ENCODE measurements around the gene SSH3.

The SSH3 gene

GRCh38 chr11:67337257-67337656 is 33.9 kb downstream of the SSH3 start:
- no peak for TF ChIP-seq TAF1 (IDR thresholded peaks at IDR 0.05; ENCODE audit: low read depth)

- no peak for TF ChIP-seq NFIC (IDR thresholded peaks at IDR 0.05)
Observed at GRCh38 chr11:67344264-67344663, 40.9 kb downstream of the SSH3 start.

- no peak for TF ChIP-seq EGR1 (IDR thresholded peaks at IDR 0.05)
- TF ChIP-seq FOXM1 (IDR thresholded peaks at IDR 0.05; ENCODE audit: borderline replicate concordance, low read depth), result no peak
- TF ChIP-seq TCF12 (IDR thresholded peaks at IDR 0.05; ENCODE audit: low read depth), result no peak
- TF ChIP-seq TEAD4 (IDR thresholded peaks at IDR 0.05), result no peak
- TF ChIP-seq NFIC (IDR thresholded peaks at IDR 0.05), result no peak
- no peak for TF ChIP-seq ZBTB7A (IDR thresholded peaks at IDR 0.05; ENCODE audit: low read depth)
- TF ChIP-seq YY1 (IDR thresholded peaks at IDR 0.05; ENCODE audit: low read depth), result no peak
- no peak for TF ChIP-seq RAD21 (IDR thresholded peaks at IDR 0.05; ENCODE audit: low read depth)
- TF ChIP-seq CEBPB (IDR thresholded peaks at IDR 0.05), result no peak
- TF ChIP-seq CREB1 (IDR thresholded peaks at IDR 0.05; ENCODE audit: low read depth), result no peak
- TF ChIP-seq USF1 (IDR thresholded peaks at IDR 0.05), result no peak
Observed at GRCh38 chr11:67345247-67345919, 42.1 kb downstream of the SSH3 start.

GRCh38 chr11:67345920-67346819 is 42.8 kb downstream of the SSH3 start:
- TF ChIP-seq MAX (IDR thresholded peaks at IDR 0.05) (no peak), REST (IDR thresholded peaks at IDR 0.05; ENCODE audit: low read depth) (no peak), EP300 (IDR thresholded peaks at IDR 0.05; ENCODE audit: borderline replicate concordance) (no peak), RAD21 (IDR thresholded peaks at IDR 0.05; ENCODE audit: low read depth) (peak; percentile 59)

- no peak for TF ChIP-seq TCF12 (IDR thresholded peaks at IDR 0.05; ENCODE audit: low read depth)
- no peak for TF ChIP-seq YY1 (IDR thresholded peaks at IDR 0.05; ENCODE audit: low read depth)
- TF ChIP-seq FOXM1 (IDR thresholded peaks at IDR 0.05; ENCODE audit: borderline replicate concordance, low read depth), result no peak
- no peak for TF ChIP-seq MAX (IDR thresholded peaks at IDR 0.05)
- TF ChIP-seq USF1 (IDR thresholded peaks at IDR 0.05), result no peak
- no peak for TF ChIP-seq TEAD4 (IDR thresholded peaks at IDR 0.05)
- TF ChIP-seq NFIC (IDR thresholded peaks at IDR 0.05), result no peak
- TF ChIP-seq TAF1 (IDR thresholded peaks at IDR 0.05; ENCODE audit: low read depth), result no peak
- TF ChIP-seq CEBPB (IDR thresholded peaks at IDR 0.05), result no peak
- TF ChIP-seq EP300 (IDR thresholded peaks at IDR 0.05; ENCODE audit: borderline replicate concordance), result no peak
- TF ChIP-seq RAD21 (IDR thresholded peaks at IDR 0.05; ENCODE audit: low read depth), result no peak
Observed at GRCh38 chr11:67347964-67348749, 44.8 kb downstream of the SSH3 start.

GRCh38 chr11:67349036-67349435 is 45.7 kb downstream of the SSH3 start:
- TF ChIP-seq NFIC (IDR thresholded peaks at IDR 0.05), result no peak

- no peak for TF ChIP-seq EP300 (IDR thresholded peaks at IDR 0.05; ENCODE audit: borderline replicate concordance)
- TF ChIP-seq ZBTB7A (IDR thresholded peaks at IDR 0.05; ENCODE audit: low read depth), result no peak
- TF ChIP-seq YY1 (IDR thresholded peaks at IDR 0.05; ENCODE audit: low read depth), result no peak
- no peak for TF ChIP-seq TEAD4 (IDR thresholded peaks at IDR 0.05)
- TF ChIP-seq REST (IDR thresholded peaks at IDR 0.05; ENCODE audit: low read depth), result no peak
- no peak for TF ChIP-seq TCF12 (IDR thresholded peaks at IDR 0.05; ENCODE audit: low read depth)
- TF ChIP-seq TAF1 (IDR thresholded peaks at IDR 0.05; ENCODE audit: low read depth), result no peak
- TF ChIP-seq NFIC (IDR thresholded peaks at IDR 0.05), result no peak
- no peak for TF ChIP-seq EGR1 (IDR thresholded peaks at IDR 0.05)
- no peak for TF ChIP-seq FOXM1 (IDR thresholded peaks at IDR 0.05; ENCODE audit: borderline replicate concordance, low read depth)
- TF ChIP-seq MAX (IDR thresholded peaks at IDR 0.05), result no peak
- no peak for TF ChIP-seq CREB1 (IDR thresholded peaks at IDR 0.05; ENCODE audit: low read depth)
- TF ChIP-seq CEBPB (IDR thresholded peaks at IDR 0.05), result no peak
- no peak for TF ChIP-seq RAD21 (IDR thresholded peaks at IDR 0.05; ENCODE audit: low read depth)
- TF ChIP-seq USF1 (IDR thresholded peaks at IDR 0.05), result no peak
Observed at GRCh38 chr11:67349457-67349856, 46.1 kb downstream of the SSH3 start.
